Left ventricle myocardium inferior (tissue), 1 donor: Measurements from ENCODE around the gene DDR1. TPM values are rescaled to one million over a fixed set of nuclear protein-coding genes. Genes with fewer than 3 reads are reported as not detected.
"Not testable (repeated sequence)": the region's sequence is repeated elsewhere in the genome, so short reads cannot be mapped to it uniquely, and the experiment has no call there.

Experiments
- DNase-seq: peaks from one replicate; pipeline ENCODE4 v3.0.0-alpha.2; 2020
- H3K27ac ChIP-seq: fragments of 200-600 bp; replicated peaks from 2 replicates; pipeline ENCODE4 v1.8.0; 2021
- H3K27me3 ChIP-seq: fragments of 200-600 bp; 2 replicates; pipeline ENCODE4 v1.8.0; 2021; ENCODE audit warnings: low read depth
- H3K36me3 ChIP-seq: fragments of 200-600 bp; 2 replicates; pipeline ENCODE4 v1.8.0; 2021
- H3K4me1 ChIP-seq: fragments of 200-600 bp; 2 replicates; pipeline ENCODE4 v1.8.0; 2021
- H3K4me3 ChIP-seq: fragments of 200-600 bp; 2 replicates; pipeline ENCODE4 v1.8.0; 2021; ENCODE audit warnings: mild to moderate bottlenecking, moderate library complexity
- H3K9me3 ChIP-seq: fragments of 200-600 bp; replicated peaks from 2 replicates; pipeline ENCODE4 v1.8.0; 2021
- CTCF ChIP-seq: fragments of 200-600 bp; IDR thresholded peaks from 2 replicates; pipeline ENCODE4 v1.8.0; 2021; ENCODE audit warnings: antibody characterized with exemption, mild to moderate bottlenecking, borderline replicate concordance
- intact Hi-C: fragments of 100-400 bp; cut with micrococcal nuclease; formaldehyde crosslinking; loops from one replicate; pipeline ENCODE4 v1.11.0; 2022
- total RNA-seq: library from RNA; stranded (reverse); fragmentation: NEBNext Ultra II Directional; extraction: Animal tissue kit (Norgen Biotek cat#: 25700); gene quantifications from one replicate; pipeline ENCODE4 v1.2.1, GENCODE V29; 2021
- donor health status: DM: no; HTN: yes; CAD: no; lungs with severe emphysema.

DDR1 gene
- total RNA-seq, 1 donor from 2014 or later, result 28.2 TPM

DNA sequence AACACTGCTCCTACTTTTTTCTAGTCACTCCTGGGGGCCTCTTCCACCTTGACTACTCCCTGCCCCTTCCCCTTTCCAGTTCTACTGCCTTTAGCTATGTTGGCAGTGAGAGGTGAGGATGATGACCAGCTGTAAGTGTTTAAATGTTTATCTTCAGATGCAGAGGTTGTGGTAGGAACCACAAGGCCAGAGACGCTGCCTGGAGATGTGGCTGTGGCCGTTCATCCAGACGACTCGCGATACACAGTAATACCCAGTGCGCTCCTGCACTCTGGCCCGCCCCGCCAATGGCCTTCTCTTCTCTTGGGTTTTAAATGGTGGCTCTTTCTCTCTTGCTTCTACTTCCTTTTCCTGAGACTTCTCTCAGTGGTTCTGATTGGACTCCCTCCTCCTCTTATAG is 34.4 kb downstream of the DDR1 start:
- Histone ChIP-seq H3K27me3 (no peaks in the 10 kb centered on the region), H3K9me3 (no peaks in the 10 kb centered on the region), H3K27ac (no peak overlapping the region), H3K4me3 (no peak overlapping the region), H3K36me3 (peaks cover 67% of the 10 kb centered on the region), H3K4me1 (peaks cover 29% of the 10 kb centered on the region)
- no peak for DNase-seq
- intact Hi-C loops, result loop anchor here (5.0 kb wide), 1 partner anchor 154 kb away; no protein-coding TSS in a partner anchor
- TF ChIP-seq CTCF, result no peak

DNA sequence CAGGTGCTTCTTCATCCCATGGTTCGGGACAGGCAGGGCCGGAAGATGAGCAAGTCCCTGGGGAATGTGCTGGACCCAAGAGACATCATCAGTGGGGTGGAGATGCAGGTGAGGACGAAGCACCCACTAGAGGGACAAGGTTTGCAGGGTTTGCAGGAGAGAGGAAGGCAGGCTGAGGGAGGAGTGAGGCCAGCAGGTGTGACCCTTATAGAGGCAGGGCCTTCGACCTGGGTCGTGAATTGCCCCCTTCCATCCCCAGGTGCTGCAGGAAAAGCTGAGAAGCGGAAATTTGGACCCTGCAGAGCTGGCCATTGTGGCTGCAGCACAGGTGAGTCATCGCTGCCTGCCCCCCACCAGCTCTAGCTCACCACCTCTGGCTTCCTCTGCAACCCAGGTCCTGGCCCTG is 38.1 kb downstream of the DDR1 start:
- Histone ChIP-seq H3K27ac (no peak overlapping the region), H3K36me3 (peaks cover 82% of the 10 kb centered on the region), H3K9me3 (no peaks in the 10 kb centered on the region), H3K27me3 (no peaks in the 10 kb centered on the region), H3K4me1 (peaks cover 27% of the 10 kb centered on the region), H3K4me3 (no peak overlapping the region)
- intact Hi-C loops, result no loop called here
- no peak for DNase-seq
- TF ChIP-seq CTCF, result no peak

DNA sequence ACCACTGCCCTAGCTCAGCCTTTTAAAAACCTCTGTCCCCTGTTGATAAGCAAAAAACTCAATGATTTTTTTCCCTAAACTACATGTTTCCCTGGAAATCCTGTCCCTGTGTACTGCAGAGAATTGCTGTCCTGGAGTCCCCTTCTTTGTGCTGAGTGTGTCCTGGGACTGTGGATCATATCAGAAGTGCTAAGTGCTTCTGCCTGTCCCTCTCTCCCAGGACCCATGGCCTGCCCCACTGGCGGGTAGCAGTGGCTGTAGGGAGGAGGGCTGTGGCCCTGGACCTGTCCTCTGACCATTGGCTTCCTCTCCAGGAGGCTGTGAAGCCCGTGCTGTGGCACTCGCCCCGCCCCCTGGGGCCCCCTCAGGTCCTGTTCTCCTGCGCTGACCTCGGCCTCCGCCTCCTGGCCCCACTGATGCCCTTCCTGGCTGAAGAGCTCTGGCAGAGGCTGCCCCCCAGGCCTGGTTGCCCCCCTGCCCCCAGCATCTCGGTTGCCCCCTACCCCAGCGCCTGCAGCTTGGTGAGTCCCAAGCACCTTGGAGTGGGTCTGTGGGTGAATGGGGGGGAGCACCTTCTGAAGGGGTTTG is 39.8 kb downstream of the DDR1 start:
- Histone ChIP-seq H3K4me1 (peaks cover 27% of the 10 kb centered on the region), H3K36me3 (peaks cover 72% of the 10 kb centered on the region), H3K9me3 (peaks cover 11% of the 10 kb centered on the region), H3K27ac (peak overlapping the region; percentile 60)
- H3K27me3 ChIP-seq, intact Hi-C loops, H3K4me3 ChIP-seq, DNase-seq: not testable (repeated sequence)

GRCh38 chr6:30926644-30927043 is 42.3 kb downstream of the DDR1 start:
- H3K36me3 ChIP-seq, result peaks cover 49% of the 10 kb centered on the region
- no peak for DNase-seq
- intact Hi-C loops, result no loop called here
- no peak overlapping the region for H3K4me3 ChIP-seq
- H3K9me3 ChIP-seq, result peaks cover 12% of the 10 kb centered on the region
- TF ChIP-seq CTCF, result no peak
- H3K27me3 ChIP-seq, result no peaks in the 10 kb centered on the region
- peaks cover 27% of the 10 kb centered on the region for H3K4me1 ChIP-seq
- H3K27ac ChIP-seq, result peak overlapping the region; percentile 39

GRCh38 chr6:30927080-30927479 is 42.8 kb downstream of the DDR1 start:
- Histone ChIP-seq H3K36me3 (peaks cover 44% of the 10 kb centered on the region), H3K4me1 (peaks cover 27% of the 10 kb centered on the region), H3K9me3 (peaks cover 12% of the 10 kb centered on the region), H3K27ac (peak overlapping the region; percentile 39)
- H3K27me3 ChIP-seq, DNase-seq, intact Hi-C loops, H3K4me3 ChIP-seq: not testable (repeated sequence)

DNA sequence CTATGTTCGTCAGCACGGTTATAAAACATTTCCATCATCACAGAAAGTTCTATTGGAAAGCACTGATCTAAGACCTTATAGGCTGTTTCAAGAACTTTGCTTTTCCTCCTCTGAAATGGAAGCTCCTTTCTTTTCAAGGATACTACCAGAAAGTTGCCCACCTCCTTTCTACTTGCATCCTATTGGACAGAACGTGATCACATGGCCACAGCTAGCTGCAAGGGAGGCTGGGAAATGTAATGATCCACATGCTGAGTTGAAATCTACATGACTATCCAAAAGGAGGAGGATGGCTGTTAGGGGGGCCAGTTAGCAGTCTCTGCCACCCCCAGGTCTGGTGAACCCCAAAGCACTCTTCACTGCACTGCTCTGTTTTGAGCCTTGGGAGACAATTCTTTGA is 44.4 kb downstream of the DDR1 start:
- Histone ChIP-seq H3K4me3 (no peak overlapping the region), H3K27ac (no peak overlapping the region), H3K9me3 (peaks cover 12% of the 10 kb centered on the region), H3K36me3 (peaks cover 28% of the 10 kb centered on the region), H3K27me3 (no peaks in the 10 kb centered on the region), H3K4me1 (peaks cover 21% of the 10 kb centered on the region)
- DNase-seq, result no peak
- intact Hi-C loops, result no loop called here
- no peak for TF ChIP-seq CTCF
